Adrenal gland (tissue), 12 donors: ENCODE data around the gene MAML3. TPM values are rescaled to one million over a fixed set of nuclear protein-coding genes. Genes with fewer than 3 reads are reported as not detected.

Experiments
- DNase-seq, 7 donors: peaks; one replicate each; pipeline ENCODE4 v3.0.0-alpha.2; 2019 to 2020
- H3K27ac ChIP-seq, 5 donors: fragments of 200-600 bp; sonication (generic) in 4 of 5; 1 replicate in 3 of 5; 2 replicates in 2 of 5; pipeline versions ENCODE4 v1.5.1 to v1.8.0; 2016 to 2020; ENCODE audit warnings: mild to moderate bottlenecking in 1 of 5
- H3K27me3 ChIP-seq: fragments of 200-600 bp; 2 replicates; pipeline ENCODE4 v1.8.0; 2021
- H3K36me3 ChIP-seq, 2 donors: fragments of 200-600 bp; replicated peaks in 1 of 2; 1 replicate in 1 of 2; 2 replicates in 1 of 2; pipeline versions ENCODE4 v1.5.1 to v1.8.0; 2018 to 2022
- H3K4me1 ChIP-seq, 2 donors: fragments of 200-600 bp; replicated peaks in 1 of 2; 1 replicate in 1 of 2; 2 replicates in 1 of 2; pipeline versions ENCODE4 v1.5.1 to v1.8.0; 2018 to 2021
- H3K4me3 ChIP-seq, 4 donors: fragments of 200-600 bp; sonication (generic) in 3 of 4; one replicate each; pipeline ENCODE4 v1.5.1; 2016 to 2018
- H3K9me3 ChIP-seq, 3 donors: fragments of 200-600 bp; sonication (generic) in 1 of 3; replicated peaks in 1 of 3; 1 replicate in 2 of 3; 2 replicates in 1 of 3; pipeline versions ENCODE4 v1.5.1 to v1.8.0; 2016 to 2021
- CTCF ChIP-seq, 6 experiments: fragments of 450-650 bp in 4 of 6; fragments of 200-600 bp in 2 of 6; sonication (generic) in 1 of 6; IDR thresholded peaks; 1 replicate in 5 of 6; 2 replicates in 1 of 6; pipeline versions ENCODE4 v1.5.1 to v1.8.0; 2016 to 2021; ENCODE audit warnings: antibody characterized with exemption in 6 of 6, mild to moderate bottlenecking in 2 of 6, moderate library complexity in 1 of 6
- POLR2A ChIP-seq, 2 donors: fragments of 450-650 bp; IDR thresholded peaks; one replicate each; pipeline ENCODE4 v1.6.1; 2017; ENCODE audit warnings: antibody characterized with exemption in 2 of 2, mild to moderate bottlenecking in 2 of 2, moderate library complexity in 1 of 2
- WGBS, 4 donors: extraction: QIAGEN DNeasy Blood & Tissue Kit in 2 of 4; methylation state at CpG; one replicate each; pipeline versions ENCODE4 v1.1.5 to v1.1.7; 2013 to 2017; 5-methylcytosine and 5-hydroxymethylcytosine counted together
- intact Hi-C, 2 donors: fragments of 100-400 bp; cut with DNase I; formaldehyde crosslinking; loops; one replicate each; pipeline versions ENCODE4 v1.14.1 to v1.15.0; 2022 to 2023
- polyA plus RNA-seq, 3 donors: library from polyadenylated mRNA; stranded (reverse); fragments of 200-250 nt in 2 of 3; fragments of 350-450 nt in 1 of 3; fragmentation: Illumina TruSeq in 1 of 3; extraction: RNeasy Lipid Tissue Mini Kit (QIAGEN cat#74804) in 1 of 3; gene quantifications; one replicate each; pipeline ENCODE4 v1.2.3, GENCODE V29; 2013 to 2014
- total RNA-seq, 9 donors: library from RNA; depleted of rRNA in 4 of 9; stranded (reverse); fragments of >200 nt in 4 of 9; fragments of 120-200 nt in 1 of 9; fragmentation: NEBNext Ultra II Directional in 1 of 9; extraction: Animal tissue kit (Norgen Biotek cat#: 25700) in 1 of 9; gene quantifications; one replicate each; pipeline versions ENCODE4 v1.1.0 to v1.2.4, GENCODE V29; 2013 to 2023
- donor health status: healthy with polysubstance abuse.
- donor health status: Bipolar disorder and iron deficiency.
- donor health status: DM: yes; HTN: yes; CAD: no.
- donor health status: DM: no; HTN: no; CAD: no.
- donor health status: DM: no; HTN: no; CAD: no.
- donor health status: DM: yes; HTN: yes; CAD: no.

Gene MAML3
- total and polyA plus RNA-seq, 12 donors: 2.0 to 15.9 (median 8.4) TPM

- Histone ChIP-seq H3K4me1 (no peaks in the 10 kb centered on the region), H3K4me3 (no peak overlapping the region), H3K9me3 (no peaks in the 10 kb centered on the region), H3K27me3 (no peaks in the 10 kb centered on the region), H3K27ac (no peak overlapping the region), H3K36me3 (no peaks in the 10 kb centered on the region)
- 90 to 95% (median 94%) methylated on average over 8 of the region's 8 CpGs for WGBS, 4 donors
- no peak for DNase-seq
- intact Hi-C loops: no loop called here
- TF ChIP-seq CTCF (IDR thresholded peaks at IDR 0.05): no peak
- no peak for TF ChIP-seq POLR2A (IDR thresholded peaks at IDR 0.05)
These were observed 295.4 kb downstream of the MAML3 start for GRCh38 chr4:139858436-139859205.

- 38 to 70% (median 68%) methylated on average over 2 of the region's 2 CpGs for WGBS, 4 donors
- no peak for DNase-seq
- Histone ChIP-seq H3K9me3 (no peaks in the 10 kb centered on the region), H3K4me3 (no peak overlapping the region), H3K27ac (no peak overlapping the region), H3K27me3 (no peaks in the 10 kb centered on the region), H3K4me1 (no peaks in the 10 kb centered on the region), H3K36me3 (no peaks in the 10 kb centered on the region)
- intact Hi-C loops: no loop called here
- TF ChIP-seq POLR2A (IDR thresholded peaks at IDR 0.05): no peak
These were observed 296.0 kb downstream of the MAML3 start for GRCh38 chr4:139857977-139858376.

- Histone ChIP-seq H3K4me3 (no peak overlapping the region), H3K36me3 (no peaks in the 10 kb centered on the region), H3K27me3 (no peaks in the 10 kb centered on the region), H3K4me1 (no peaks in the 10 kb centered on the region), H3K27ac (no peak overlapping the region), H3K9me3 (no peaks in the 10 kb centered on the region)
- TF ChIP-seq CTCF (IDR thresholded peaks at IDR 0.05): no peak
- no peak for TF ChIP-seq POLR2A (IDR thresholded peaks at IDR 0.05)
- intact Hi-C loops: no loop called here
- 61 to 65% (median 63%) methylated on average over 4 of the region's 4 CpGs for WGBS, 4 donors
- no peak for DNase-seq
These were observed 297.0 kb downstream of the MAML3 start for GRCh38 chr4:139857021-139857420.

GRCh38 chr4:139854668-139855403, 299.1 kb downstream of the MAML3 start:
- DNase-seq: no peak
- peaks cover 0 to under 1% of the 10 kb centered on the region in 2 donors for H3K4me1 ChIP-seq
- no peaks in the 10 kb centered on the region for H3K9me3 ChIP-seq
- WGBS, 4 donors: 85 to 94% (median 92%) methylated on average over 6 to 7 of the region's 7 CpGs
- intact Hi-C loops: no loop called here
- H3K4me3 ChIP-seq: no peak overlapping the region
- TF ChIP-seq POLR2A (IDR thresholded peaks at IDR 0.05): no peak
- no peak for TF ChIP-seq CTCF (IDR thresholded peaks at IDR 0.05)
- H3K27ac ChIP-seq: no peak overlapping the region
- H3K27me3 ChIP-seq: no peaks in the 10 kb centered on the region
- no peaks in the 10 kb centered on the region for H3K36me3 ChIP-seq
